ENCODE measurements around the gene TRIM44.
"Not testable (repeated sequence)": the region's sequence is repeated elsewhere in the genome, so short reads cannot be mapped to it uniquely, and the experiment has no call there.

TRIM44 gene

GRCh38 chr11:35675901-35676610 is 13.5 kb downstream of the TRIM44 start:
- DNase-seq, result no peak

- no peak for DNase-seq
These were observed 14.0 kb downstream of the TRIM44 start for GRCh38 chr11:35676611-35676965.

DNA sequence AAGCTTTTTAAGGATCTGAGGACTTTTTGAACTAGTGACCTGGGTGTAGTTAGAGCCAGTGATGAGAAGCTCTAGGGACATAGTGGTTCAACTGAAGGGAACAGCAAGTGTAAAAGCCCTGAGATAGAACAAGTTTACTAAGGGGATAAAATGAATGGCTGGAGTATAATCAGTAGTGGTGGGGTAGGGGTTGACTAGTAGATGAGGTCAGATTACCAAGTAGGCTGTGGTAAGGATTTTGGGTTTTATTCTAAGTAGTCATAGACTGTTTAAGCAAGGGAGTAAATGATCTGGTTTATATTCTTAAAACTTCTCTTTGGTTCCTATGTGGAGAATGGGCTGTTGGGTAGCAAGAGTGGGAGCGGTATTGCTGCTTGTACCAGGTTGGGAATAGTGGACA is 15.3 kb downstream of the TRIM44 start:
- DNase-seq, result no peak

- no peak for DNase-seq
These were observed 15.9 kb downstream of the TRIM44 start for GRCh38 chr11:35678471-35678870.

DNA sequence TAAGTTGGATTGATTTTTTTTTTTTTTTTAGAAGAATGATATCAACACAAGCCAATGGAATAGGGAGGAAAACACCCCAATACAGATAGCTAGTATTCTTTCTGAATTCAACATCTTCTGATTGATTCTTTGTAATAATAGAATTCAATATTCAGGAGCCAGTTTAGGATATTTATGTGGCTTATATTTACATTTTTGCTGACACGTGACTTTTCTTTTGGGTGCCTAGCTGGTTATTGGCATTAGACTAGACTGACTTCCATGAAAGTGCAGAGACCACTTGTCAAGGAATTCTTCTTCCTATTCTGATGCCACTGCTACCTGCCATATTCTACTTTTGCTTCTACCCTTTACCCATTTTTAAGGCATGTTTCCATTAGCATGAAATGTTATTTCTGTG is 16.4 kb downstream of the TRIM44 start:
- DNase-seq, result no peak

- no peak for DNase-seq
These were observed 17.9 kb downstream of the TRIM44 start for GRCh38 chr11:35680506-35680905.

GRCh38 chr11:35681163-35681767 is 18.7 kb downstream of the TRIM44 start:
- no peak for DNase-seq

DNA sequence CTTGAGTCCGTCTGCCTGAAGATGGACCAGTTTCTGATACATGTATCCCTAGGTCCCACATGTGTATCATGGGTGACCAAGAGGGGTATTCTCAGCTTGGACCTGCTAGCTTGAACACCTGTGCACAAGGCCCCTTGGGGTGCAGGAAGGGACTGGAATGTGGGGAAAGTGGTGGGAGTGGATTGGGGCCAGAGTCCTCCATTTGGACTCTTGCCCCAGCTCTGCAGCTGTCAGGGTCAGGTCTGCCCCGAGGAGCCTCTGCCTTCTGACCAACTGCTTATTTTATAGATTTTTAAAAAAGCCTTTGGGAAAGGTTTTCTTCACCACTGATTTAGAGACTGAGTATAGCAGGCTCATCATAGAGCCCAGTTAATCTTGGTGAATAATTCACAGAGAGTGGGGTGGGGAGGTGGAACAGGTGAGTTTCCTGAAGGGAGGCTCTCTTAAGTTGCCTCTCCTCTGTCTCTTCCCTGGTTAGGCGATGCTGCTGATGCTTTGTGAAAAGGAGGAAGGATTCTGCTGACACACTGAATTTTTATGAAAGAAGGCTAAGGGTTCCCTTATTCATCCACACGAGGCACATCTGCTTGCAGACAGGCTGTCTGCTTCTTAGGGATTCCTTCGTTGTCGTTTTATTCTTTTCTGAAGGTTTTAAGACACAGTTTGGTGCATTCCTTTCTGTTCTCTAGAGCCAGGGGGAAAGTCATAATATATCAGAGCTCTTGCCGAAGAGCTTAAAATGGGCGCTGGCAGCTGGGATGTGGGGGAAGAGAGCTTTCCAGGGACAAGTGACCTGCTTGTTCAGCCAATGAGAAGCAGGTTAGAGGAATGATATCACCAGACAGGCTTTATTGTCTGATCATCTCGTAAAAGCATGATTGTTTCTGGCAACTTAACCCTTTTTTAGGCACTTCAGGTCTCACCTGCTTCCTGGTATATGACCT is 19.9 kb downstream of the TRIM44 start:
- DNase-seq, result peak; percentile 91

- no peak for DNase-seq
These were observed 21.3 kb downstream of the TRIM44 start for GRCh38 chr11:35683728-35684339.

DNA sequence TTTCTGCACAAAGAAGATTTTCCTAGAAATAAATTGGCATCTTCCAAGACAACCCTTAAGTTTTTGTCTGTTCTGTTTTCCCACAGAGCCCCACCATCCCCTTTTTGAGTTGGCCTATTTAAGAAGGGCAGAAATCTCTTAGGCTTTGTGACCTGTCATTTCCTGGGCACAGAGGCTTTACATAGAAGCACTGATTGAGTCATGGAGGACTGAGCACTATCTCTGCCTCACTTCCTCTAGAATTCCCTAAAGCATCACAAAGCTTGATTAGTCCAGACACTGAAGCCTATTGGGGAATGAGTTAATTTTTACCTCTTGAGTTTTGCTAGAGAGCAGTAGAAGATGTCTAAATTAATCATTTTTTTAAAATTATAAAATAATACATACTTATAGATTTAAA is 25.4 kb downstream of the TRIM44 start:
- DNase-seq, result no peak

DNA sequence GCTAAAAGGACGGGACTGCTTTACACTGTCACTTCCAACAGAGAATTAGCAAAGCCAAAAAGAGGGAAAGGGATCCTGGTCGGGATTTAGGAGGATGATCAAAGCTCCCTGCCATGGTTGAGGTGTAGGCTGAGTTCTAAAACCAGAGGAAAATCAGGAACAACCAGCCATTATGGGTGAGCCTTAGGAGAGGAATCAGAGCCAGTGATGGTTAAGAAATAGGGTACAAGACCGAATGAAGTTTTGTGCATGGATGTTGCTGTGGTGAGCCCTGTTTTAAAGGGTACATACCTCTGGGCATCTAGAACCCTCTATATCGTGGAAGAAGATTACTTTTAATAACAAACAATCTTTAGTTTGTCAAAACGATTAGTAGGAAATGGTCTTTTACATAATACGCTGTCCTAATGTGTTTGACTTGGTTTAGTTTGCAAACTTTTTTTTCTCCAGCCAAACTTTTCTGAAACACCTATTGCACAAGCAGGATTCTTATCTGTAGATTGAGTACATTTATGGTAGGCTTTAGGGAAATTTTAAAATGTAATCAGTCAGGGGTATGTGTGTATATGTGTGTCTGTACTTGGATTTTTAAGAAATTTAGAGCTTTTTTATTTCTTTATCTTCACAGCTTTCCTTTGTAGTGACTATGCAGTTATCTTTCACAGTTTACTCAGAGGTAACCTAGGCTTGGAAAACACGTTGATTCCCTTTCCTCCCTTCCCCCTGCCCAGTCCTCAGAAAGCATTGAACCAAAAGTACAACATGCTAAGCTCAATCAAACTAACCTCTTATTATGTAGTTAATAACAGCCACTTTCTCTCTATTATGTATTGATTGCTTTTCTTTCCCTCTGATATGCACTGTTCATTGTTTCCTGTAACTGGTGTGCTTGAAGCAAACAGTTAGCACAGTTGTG is 26.8 kb downstream of the TRIM44 start:
- no peak for DNase-seq

DNA sequence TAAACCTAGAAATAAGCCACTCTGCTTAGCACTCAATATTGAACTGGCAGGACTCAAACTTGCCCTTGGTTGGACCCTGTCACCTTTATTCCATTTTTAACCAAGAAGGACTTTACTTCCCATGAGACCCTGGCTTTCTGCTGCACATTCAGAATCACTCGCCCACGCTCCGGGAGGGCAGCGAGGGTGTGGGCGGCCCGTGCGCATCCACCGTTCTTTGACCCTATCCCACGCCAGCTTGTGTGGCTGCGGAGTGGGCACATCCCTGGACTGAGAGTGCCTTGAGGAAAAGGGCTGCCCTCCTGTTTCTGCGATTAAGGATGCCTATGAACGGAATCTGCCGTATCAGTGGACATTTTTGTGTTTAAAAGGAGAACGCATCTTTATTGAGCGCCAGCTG is 39.6 kb downstream of the TRIM44 start:
- no peak for DNase-seq

DNA sequence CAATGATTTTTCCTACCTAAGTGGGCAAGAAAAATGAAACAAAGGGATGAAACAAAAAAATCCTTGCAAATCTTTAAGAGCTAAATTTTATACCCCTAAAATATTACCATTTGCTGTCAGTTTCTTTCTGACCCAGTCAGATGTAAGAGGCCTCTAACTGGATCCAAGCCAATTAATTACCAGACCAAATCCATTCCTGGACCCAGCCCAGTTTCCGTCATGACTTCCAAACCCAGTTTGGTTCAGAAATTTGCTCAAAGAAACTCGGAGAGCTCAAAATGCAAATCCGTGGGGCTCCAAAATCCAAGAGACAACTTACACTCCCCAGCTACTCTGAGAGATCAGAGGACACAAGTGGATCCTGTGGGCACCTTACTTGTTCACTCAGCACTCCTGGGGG is 46.8 kb downstream of the TRIM44 start:
- no peak for DNase-seq

DNA sequence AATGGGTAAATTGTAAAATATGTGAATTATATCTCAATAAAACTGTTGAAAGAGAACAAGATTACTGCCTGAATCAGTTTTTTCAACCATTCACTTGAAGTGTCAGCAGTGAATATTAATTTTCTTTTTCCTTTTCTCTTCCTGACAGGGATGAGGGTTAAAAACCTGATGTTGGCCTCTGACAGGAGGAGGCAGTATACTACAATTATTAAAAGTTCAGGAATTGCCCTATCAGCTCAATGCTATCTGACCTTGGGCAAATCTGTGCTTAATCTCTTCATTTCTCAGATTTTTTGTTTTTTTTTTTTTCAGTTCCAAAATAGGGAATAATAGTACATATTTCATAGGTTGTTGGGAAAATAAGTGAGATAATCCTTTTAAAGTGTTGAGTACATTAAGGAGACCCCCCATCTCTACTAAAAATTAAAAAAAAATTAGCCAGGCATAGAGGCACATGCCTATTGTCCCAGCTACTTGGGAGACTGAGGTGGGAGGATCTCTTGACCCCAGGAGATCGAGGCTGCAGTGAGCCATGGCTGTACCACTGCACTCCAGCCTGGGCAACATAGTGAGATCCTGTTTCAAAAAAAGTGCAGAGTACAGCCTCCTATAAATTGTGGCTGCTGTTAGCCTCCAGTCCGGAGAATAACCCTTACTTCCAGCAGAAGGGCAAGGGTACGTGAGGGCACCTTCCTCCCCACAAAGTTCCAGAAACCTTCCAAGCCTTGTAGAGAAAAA is 48.8 kb downstream of the TRIM44 start:
- DNase-seq, result no peak

GRCh38 chr11:35711924-35712323 is 49.3 kb downstream of the TRIM44 start:
- no peak for DNase-seq

DNA sequence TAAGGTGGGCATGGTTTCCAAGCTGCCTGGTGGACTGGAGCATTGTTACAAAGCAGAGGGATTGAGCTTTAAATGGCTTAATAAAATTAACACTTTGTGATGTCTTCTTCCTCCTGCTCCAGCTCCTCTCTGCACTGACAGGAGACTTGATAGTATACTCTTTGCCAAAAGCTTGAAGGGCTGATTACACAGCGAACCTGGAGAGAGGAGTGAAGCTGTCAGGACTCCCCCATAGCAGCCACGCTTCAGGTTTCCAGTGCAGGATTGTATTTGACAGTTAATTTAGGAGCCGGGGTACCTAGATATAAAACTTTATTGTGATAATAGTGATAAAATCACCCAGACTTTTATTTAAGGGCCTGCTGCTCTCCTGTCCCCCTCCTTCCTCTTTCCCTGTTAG is 50.0 kb downstream of the TRIM44 start:
- no peak for DNase-seq

- no peak for DNase-seq
These were observed 52.5 kb downstream of the TRIM44 start for GRCh38 chr11:35714882-35715627.

DNA sequence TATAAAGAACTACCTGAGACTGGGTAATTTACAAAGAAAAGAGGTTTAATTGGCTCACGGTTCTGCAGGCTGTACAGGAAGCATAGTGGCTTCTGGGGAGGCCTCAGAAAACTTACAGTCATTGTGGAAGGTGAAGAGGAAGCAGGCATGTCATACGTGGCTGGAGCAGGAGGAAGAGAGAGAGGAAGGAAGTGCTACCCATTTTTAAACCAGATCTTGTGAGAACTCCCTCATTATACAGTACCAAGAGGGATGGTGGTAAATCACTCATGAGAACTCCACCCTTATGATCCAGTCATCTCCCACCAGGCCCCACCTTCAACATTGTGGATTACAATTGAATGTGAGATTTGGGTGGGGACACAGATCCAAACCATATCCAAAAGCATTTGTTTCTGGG is 53.1 kb downstream of the TRIM44 start:
- DNase-seq, result not testable (repeated sequence)

- no peak for DNase-seq
These were observed 54.5 kb downstream of the TRIM44 start for GRCh38 chr11:35717043-35717442.

DNA sequence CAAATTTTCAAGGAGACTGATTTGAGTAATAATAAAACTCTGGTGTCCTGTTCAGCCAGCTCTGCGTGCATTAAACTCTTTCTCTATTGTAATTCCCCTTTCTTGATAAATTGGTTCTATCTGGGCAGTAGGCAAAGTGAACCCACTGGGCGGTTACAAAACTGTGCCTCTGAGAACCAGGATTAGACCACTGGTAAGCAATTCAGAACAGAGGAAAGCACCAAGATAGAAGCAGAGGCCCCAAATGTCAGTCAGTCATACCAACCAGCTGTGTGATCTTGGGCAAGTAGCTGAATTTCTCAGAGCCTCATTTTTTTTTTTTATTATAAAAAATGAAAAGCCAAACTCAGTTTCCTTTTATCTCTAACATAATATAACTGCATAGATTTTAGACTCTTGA is 54.9 kb downstream of the TRIM44 start:
- DNase-seq, result no peak
